ENCODE measurements around the gene SNRNP25.

SNRNP25 gene

GRCh38 chr16:89391-90302, 36.0 kb downstream of the SNRNP25 start:
- no peak overlapping the region for H2BK120ac ChIP-seq (ENCODE audit: insufficient read depth, low read length, poor library complexity)
- no CpG with 5 or more reads among the region's 30 CpGs for WGBS (ENCODE audit: extremely low coverage, insufficient coverage, insufficient read length)
- no peak overlapping the region for H4K8ac ChIP-seq (ENCODE audit: low read depth, low read length)
- H3K4me3 ChIP-seq (ENCODE audit: low read depth, low read length), result no peak overlapping the region
- no peak overlapping the region for H2BK5ac ChIP-seq (ENCODE audit: low read depth, low read length, poor library complexity)
- no peaks in the 10 kb centered on the region for H3K9me3 ChIP-seq (ENCODE audit: insufficient read depth, low read depth, low read length)
- no peak overlapping the region for H4K91ac ChIP-seq (ENCODE audit: low read depth, low read length)
- H3K9ac ChIP-seq (ENCODE audit: low read length), result no peak overlapping the region
- no peak overlapping the region for H3K23ac ChIP-seq (ENCODE audit: low read length)
- peaks cover 60 to 61% of the 10 kb centered on the region in 2 experiments for H3K36me3 ChIP-seq (ENCODE audit: control insufficient read depth in 1 of 2, insufficient read depth in 2 of 2, low read length in 2 of 2)
- no peak overlapping the region for H3K18ac ChIP-seq (ENCODE audit: low read length)
- no peak overlapping the region for H3K4me2 ChIP-seq (ENCODE audit: low read length)
- H2BK12ac ChIP-seq (ENCODE audit: low read length), result no peak overlapping the region
- H3K4ac ChIP-seq (ENCODE audit: low read depth, low read length), result no peak overlapping the region
- no peak for DNase-seq
- H3K27me3 ChIP-seq (ENCODE audit: insufficient read depth, low read length), result no peaks in the 10 kb centered on the region
- no peaks in the 10 kb centered on the region for H3K79me1 ChIP-seq (ENCODE audit: low read length)
- no peak overlapping the region for H4K12ac ChIP-seq (ENCODE audit: low read depth, low read length)
- H3K27ac ChIP-seq (ENCODE audit: low read depth, low read length), result no peak overlapping the region
- H3K4me1 ChIP-seq (ENCODE audit: control insufficient read depth in 1 of 2, insufficient read depth in 2 of 2, low read length in 2 of 2), result no peaks in the 10 kb centered on the region
- H3K14ac ChIP-seq (ENCODE audit: low read length), result no peak overlapping the region
- H2AFZ ChIP-seq (ENCODE audit: insufficient read depth, low read length, poor library complexity), result no peak overlapping the region
- H2AK5ac ChIP-seq (ENCODE audit: low read length), result no peak overlapping the region
- no peaks in the 10 kb centered on the region for H3K79me2 ChIP-seq (ENCODE audit: control insufficient read depth, insufficient read depth, low read length, poor library complexity)

GRCh38 chr16:91484-91883, 37.9 kb downstream of the SNRNP25 start:
- no peak overlapping the region for H2BK12ac ChIP-seq (ENCODE audit: low read length)
- no peak overlapping the region for H2BK120ac ChIP-seq (ENCODE audit: insufficient read depth, low read length, poor library complexity)
- H2BK5ac ChIP-seq (ENCODE audit: low read depth, low read length, poor library complexity), result no peak overlapping the region
- DNase-seq, result no peak
- H3K18ac ChIP-seq (ENCODE audit: low read length), result no peak overlapping the region
- no peak overlapping the region for H3K4me2 ChIP-seq (ENCODE audit: low read length)
- H3K23ac ChIP-seq (ENCODE audit: low read length), result no peak overlapping the region
- H3K9me3 ChIP-seq (ENCODE audit: insufficient read depth, low read depth, low read length), result peaks cover 2% of the 10 kb centered on the region
- H3K79me2 ChIP-seq (ENCODE audit: control insufficient read depth, insufficient read depth, low read length, poor library complexity), result no peaks in the 10 kb centered on the region
- H3K27ac ChIP-seq (ENCODE audit: low read depth, low read length), result no peak overlapping the region
- H2AK5ac ChIP-seq (ENCODE audit: low read length), result no peak overlapping the region
- no peak overlapping the region for H3K4me3 ChIP-seq (ENCODE audit: low read depth, low read length)
- no CpG with 5 or more reads among the region's 9 CpGs for WGBS (ENCODE audit: extremely low coverage, insufficient coverage, insufficient read length)
- no peak overlapping the region for H2AFZ ChIP-seq (ENCODE audit: insufficient read depth, low read length, poor library complexity)
- H4K8ac ChIP-seq (ENCODE audit: low read depth, low read length), result no peak overlapping the region
- no peak overlapping the region for H4K12ac ChIP-seq (ENCODE audit: low read depth, low read length)
- peaks cover 43 to 49% of the 10 kb centered on the region in 2 experiments for H3K36me3 ChIP-seq (ENCODE audit: control insufficient read depth in 1 of 2, insufficient read depth in 2 of 2, low read length in 2 of 2)
- no peaks in the 10 kb centered on the region for H3K4me1 ChIP-seq (ENCODE audit: control insufficient read depth in 1 of 2, insufficient read depth in 2 of 2, low read length in 2 of 2)
- no peaks in the 10 kb centered on the region for H3K27me3 ChIP-seq (ENCODE audit: insufficient read depth, low read length)
- no peak overlapping the region for H3K9ac ChIP-seq (ENCODE audit: low read length)
- no peaks in the 10 kb centered on the region for H3K79me1 ChIP-seq (ENCODE audit: low read length)
- H3K4ac ChIP-seq (ENCODE audit: low read depth, low read length), result no peak overlapping the region
- no peak overlapping the region for H3K14ac ChIP-seq (ENCODE audit: low read length)
- H4K91ac ChIP-seq (ENCODE audit: low read depth, low read length), result no peak overlapping the region

DNA sequence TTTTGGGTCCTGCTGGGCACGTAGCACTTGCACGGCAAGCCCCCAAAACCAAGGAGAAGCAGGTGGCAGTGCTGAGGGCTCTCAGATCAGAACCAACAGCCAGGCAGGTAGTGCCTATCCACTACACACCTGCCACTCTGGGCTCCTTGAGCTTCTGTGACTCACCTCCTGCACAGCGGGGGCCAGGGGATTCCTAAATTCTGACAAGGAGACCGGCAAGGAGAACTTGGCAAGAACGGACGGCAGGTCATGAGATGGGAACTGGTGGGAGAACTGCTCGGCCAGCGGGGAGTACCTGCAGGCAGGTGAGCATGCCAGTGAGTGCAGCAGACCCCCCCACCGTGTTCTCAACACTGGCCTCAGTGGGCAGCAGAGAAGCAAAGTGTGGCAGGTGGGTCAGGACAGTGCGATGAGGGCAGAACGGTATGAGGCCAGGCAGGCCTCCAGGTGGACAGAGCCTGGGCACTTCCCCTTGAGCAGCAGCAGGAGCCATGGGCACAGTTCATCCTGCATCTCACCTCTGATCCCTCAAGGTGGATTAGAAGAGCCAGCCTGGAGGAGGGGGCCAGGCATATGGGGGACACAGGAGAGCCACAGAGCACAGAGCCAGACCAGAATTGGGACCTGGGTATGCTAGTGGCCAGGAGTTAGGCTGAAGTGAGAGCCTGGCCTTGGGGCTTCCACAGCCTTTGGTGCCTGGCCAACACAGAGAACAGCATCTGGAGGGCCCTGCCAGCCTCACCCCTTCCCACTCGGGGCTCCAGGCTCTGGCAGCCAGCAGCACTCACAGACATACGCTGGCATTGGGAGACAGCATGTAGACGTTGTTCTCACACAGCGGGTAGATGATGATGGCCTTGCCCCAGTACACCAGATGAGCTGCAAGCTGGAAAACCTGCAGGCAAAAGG, 39.1 kb downstream of the SNRNP25 start:
- Histone ChIP-seq H3K4me2 (ENCODE audit: low read length) (no peak overlapping the region), H3K36me3 (ENCODE audit: control insufficient read depth in 1 of 2, insufficient read depth in 2 of 2, low read length in 2 of 2) (peaks cover 37 to 44% of the 10 kb centered on the region in 2 experiments), H3K23ac (ENCODE audit: low read length) (no peak overlapping the region), H3K18ac (ENCODE audit: low read length) (no peak overlapping the region), H2BK5ac (ENCODE audit: low read depth, low read length, poor library complexity) (no peak overlapping the region), H2AK5ac (ENCODE audit: low read length) (no peak overlapping the region), H3K4ac (ENCODE audit: low read depth, low read length) (no peak overlapping the region), H4K91ac (ENCODE audit: low read depth, low read length) (no peak overlapping the region), H3K79me2 (ENCODE audit: control insufficient read depth, insufficient read depth, low read length, poor library complexity) (no peaks in the 10 kb centered on the region), H3K79me1 (ENCODE audit: low read length) (no peaks in the 10 kb centered on the region), H3K14ac (ENCODE audit: low read length) (no peak overlapping the region), H3K4me1 (ENCODE audit: control insufficient read depth in 1 of 2, insufficient read depth in 2 of 2, low read length in 2 of 2) (peaks cover 0 to 3% of the 10 kb centered on the region in 2 experiments), H3K4me3 (ENCODE audit: low read depth, low read length) (no peak overlapping the region), H2BK12ac (ENCODE audit: low read length) (no peak overlapping the region), H2BK120ac (ENCODE audit: insufficient read depth, low read length, poor library complexity) (no peak overlapping the region), H3K27me3 (ENCODE audit: insufficient read depth, low read length) (no peaks in the 10 kb centered on the region), H3K9ac (ENCODE audit: low read length) (no peak overlapping the region), H3K27ac (ENCODE audit: low read depth, low read length) (no peak overlapping the region), H4K12ac (ENCODE audit: low read depth, low read length) (no peak overlapping the region), H2AFZ (ENCODE audit: insufficient read depth, low read length, poor library complexity) (no peak overlapping the region), H3K9me3 (ENCODE audit: insufficient read depth, low read depth, low read length) (peaks cover 2% of the 10 kb centered on the region), H4K8ac (ENCODE audit: low read depth, low read length) (no peak overlapping the region)
- no CpG with 5 or more reads among the region's 15 CpGs for WGBS (ENCODE audit: extremely low coverage, insufficient coverage, insufficient read length)
- DNase-seq, result no peak

DNA sequence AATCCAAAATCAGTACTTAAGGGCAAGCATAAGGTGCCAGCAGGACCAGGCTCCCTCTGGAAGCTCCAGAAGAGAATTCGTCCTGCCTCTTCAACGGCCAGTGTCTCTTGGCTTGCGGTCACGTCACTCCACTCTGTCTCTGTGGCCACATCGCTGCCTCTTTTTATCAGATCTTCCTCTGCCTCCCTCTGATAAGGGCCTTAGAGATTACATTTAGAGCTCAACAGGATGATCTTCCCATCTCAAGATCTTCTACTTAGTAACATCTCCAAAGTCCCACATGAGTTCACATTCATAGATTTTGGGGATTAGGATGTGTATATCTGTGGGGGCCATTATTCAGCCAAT, 41.3 kb downstream of the SNRNP25 start:
- no peak overlapping the region for H3K18ac ChIP-seq (ENCODE audit: low read length)
- H2AFZ ChIP-seq (ENCODE audit: insufficient read depth, low read length, poor library complexity), result no peak overlapping the region
- no peak overlapping the region for H4K8ac ChIP-seq (ENCODE audit: low read depth, low read length)
- H3K9ac ChIP-seq (ENCODE audit: low read length), result no peak overlapping the region
- H2BK120ac ChIP-seq (ENCODE audit: insufficient read depth, low read length, poor library complexity), result no peak overlapping the region
- H2BK5ac ChIP-seq (ENCODE audit: low read depth, low read length, poor library complexity), result no peak overlapping the region
- H3K79me2 ChIP-seq (ENCODE audit: control insufficient read depth, insufficient read depth, low read length, poor library complexity), result no peaks in the 10 kb centered on the region
- no peaks in the 10 kb centered on the region for H3K79me1 ChIP-seq (ENCODE audit: low read length)
- WGBS (ENCODE audit: extremely low coverage, insufficient coverage, insufficient read length), result no CpG with 5 or more reads among the region's 5 CpGs
- H3K4me2 ChIP-seq (ENCODE audit: low read length), result no peak overlapping the region
- DNase-seq, result no peak
- H3K27me3 ChIP-seq (ENCODE audit: insufficient read depth, low read length), result no peaks in the 10 kb centered on the region
- H4K91ac ChIP-seq (ENCODE audit: low read depth, low read length), result no peak overlapping the region
- H3K36me3 ChIP-seq (ENCODE audit: control insufficient read depth in 1 of 2, insufficient read depth in 2 of 2, low read length in 2 of 2), result peaks cover 20 to 29% of the 10 kb centered on the region in 2 experiments
- no peak overlapping the region for H3K4ac ChIP-seq (ENCODE audit: low read depth, low read length)
- no peak overlapping the region for H4K12ac ChIP-seq (ENCODE audit: low read depth, low read length)
- no peak overlapping the region for H3K23ac ChIP-seq (ENCODE audit: low read length)
- H3K4me1 ChIP-seq (ENCODE audit: control insufficient read depth in 1 of 2, insufficient read depth in 2 of 2, low read length in 2 of 2), result peaks cover 0 to 3% of the 10 kb centered on the region in 2 experiments
- H3K4me3 ChIP-seq (ENCODE audit: low read depth, low read length), result no peak overlapping the region
- H3K14ac ChIP-seq (ENCODE audit: low read length), result no peak overlapping the region
- H2AK5ac ChIP-seq (ENCODE audit: low read length), result no peak overlapping the region
- H3K27ac ChIP-seq (ENCODE audit: low read depth, low read length), result no peak overlapping the region
- no peak overlapping the region for H2BK12ac ChIP-seq (ENCODE audit: low read length)
- peaks cover 2% of the 10 kb centered on the region for H3K9me3 ChIP-seq (ENCODE audit: insufficient read depth, low read depth, low read length)
